Left renal cortex interstitium (tissue), 4 donors: ENCODE results near the gene MTR. TPM values are rescaled to one million over a fixed set of nuclear protein-coding genes. Genes with fewer than 3 reads are reported as not detected.
"Not testable (repeated sequence)": the region's sequence is repeated elsewhere in the genome, so short reads cannot be mapped to it uniquely, and the experiment has no call there.

Experiments used
- DNase-seq, 4 donors: peaks; one replicate each; pipeline ENCODE4 v3.0.0-alpha.2; 2013; ENCODE audit warnings: low read depth in 4 of 4, low spot score in 2 of 4, missing footprints in 1 of 4
- polyA plus RNA-seq, 4 donors: library from polyadenylated mRNA; unstranded; fragments of 120-200 nt; gene quantifications; one replicate each; pipeline ENCODE4 v1.2.1, GENCODE V29; 2013; ENCODE audit not compliant: insufficient read length in 4 of 4

MTR gene
- polyA plus RNA-seq, 4 donors, result 27.7 to 43.5 (median 37.6) TPM

DNA sequence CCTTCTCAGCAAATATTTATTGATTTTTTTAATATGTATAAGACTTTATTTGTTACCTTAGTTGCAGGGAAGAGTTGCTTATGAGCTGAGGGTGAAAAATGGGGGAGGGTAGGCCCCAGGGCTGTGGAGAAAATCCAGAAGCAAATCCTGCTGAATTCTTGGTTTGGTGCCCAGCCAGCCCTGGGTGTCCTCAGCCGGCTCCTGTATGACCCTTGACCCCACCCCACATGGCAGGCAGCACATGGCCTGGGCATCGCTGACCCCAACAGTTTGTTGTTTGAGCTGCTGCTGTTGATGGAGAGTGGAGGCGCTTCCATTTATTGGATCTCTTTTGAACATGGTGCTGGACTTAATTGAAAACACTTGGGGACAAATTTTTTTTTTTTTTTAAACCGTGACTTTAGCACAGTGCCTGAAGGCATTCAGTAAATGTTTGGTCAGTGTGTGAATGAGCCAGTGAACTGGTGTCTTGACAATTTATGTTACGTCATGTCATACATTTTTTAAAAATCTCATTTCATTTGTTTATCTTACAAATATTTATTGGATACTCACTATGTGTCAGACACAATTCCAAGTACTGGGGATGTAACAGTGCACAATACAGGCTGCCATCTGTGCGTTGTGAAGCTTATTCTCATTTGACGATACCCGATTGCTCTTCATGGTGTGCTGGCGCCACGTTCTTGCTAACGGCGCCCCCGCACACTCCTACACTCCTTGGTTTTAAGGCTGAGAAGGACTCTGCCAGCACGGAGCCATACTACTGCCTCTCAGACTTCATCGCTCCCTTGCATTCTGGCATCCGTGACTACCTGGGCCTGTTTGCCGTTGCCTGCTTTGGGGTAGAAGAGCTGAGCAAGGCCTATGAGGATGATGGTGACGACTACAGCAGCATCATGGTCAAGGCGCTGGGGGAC lies 98.8 kb downstream of the MTR start:
- no peak for DNase-seq

DNA sequence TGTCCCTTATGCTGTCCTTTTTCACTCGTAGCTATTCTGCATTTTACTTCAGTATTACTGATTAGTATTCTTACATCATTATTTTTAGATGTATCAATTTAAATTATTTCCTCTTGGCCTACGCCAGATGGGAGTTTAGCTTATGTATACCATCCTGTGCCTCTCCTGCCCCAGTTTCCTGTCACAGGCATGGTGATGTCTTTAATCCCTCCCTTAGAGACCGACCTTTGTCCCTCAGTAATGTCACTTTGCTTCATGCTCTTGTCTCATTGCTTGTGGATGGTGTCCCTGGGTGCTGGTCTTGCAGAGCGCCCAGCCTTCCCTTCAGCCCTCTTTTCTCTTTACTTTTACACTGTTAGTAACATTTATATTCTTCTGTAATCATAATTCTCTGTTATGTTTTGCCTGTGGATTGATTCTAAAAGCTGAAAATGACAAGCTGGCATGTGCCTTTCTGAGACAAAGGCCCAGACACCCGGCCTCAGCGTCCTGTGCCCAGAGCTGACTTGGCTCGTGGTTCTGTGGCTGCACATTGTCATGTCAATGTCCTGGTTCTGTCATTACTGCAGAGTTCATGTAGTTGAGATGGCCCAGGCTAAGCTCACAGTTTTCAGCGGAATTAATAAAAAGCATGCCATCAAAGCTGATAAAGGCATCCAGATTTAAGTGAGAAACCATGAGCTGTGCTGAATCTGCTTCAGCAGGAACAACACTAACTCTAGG lies 100.7 kb downstream of the MTR start:
- no peak for DNase-seq

DNA sequence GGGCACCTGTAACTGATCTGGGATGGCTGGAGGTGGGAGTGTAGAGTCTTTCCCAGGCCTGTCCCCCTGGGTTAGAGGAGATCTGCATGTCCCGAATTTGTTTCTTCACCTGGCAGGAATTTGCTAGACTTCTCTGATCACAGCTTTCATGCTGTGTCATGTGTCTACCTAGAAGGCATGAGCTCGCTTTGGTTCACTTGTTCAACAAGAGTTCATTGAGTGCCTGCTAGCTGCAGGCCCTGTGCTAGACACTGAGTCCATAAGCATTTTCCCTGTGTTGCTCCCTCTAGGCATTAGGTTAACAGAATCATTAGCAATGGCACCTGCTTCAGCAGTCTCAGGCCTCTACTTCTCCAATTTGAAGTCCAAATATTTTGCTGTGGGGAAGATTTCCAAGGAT lies 101.6 kb downstream of the MTR start:
- no peak for DNase-seq

DNA sequence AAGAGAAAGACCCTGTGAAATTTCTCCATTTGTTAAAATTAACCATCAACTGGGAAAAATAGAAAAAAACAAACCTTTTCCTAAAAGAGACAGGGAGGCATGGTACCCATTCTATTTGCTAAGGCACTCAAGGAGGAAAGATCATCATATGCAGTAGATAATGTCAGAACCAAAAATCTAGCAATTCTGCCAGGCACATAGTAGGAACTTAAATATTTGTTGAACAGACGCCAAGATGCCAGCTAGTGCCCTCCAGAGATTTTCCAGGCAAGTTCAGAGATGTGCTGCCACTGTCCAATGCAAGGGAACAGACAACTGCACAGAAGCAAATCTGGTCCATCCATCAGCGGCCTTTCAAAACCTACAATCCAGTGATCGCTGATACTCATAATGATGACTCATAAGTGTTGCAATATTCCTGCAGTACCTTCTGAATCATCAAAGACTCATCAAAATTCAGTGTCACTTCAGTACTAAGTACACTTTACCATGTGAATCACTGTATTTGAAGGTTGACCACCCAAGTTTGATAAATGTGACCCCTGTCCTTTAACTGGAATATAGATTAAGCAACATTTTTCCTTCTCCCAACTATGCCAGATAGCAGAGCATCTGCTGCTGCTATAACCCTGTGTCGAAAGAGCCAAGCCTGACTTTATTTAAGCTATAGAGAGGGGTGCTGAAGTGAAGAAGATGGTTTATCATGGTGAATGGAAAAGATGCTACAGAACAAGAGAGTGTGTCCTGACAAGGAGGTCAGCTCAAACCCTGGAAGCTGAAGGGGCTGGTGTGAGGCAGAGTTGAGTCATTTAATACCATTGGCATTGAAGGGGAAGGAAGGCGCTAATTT lies 110.0 kb downstream of the MTR start:
- no peak for DNase-seq

DNA sequence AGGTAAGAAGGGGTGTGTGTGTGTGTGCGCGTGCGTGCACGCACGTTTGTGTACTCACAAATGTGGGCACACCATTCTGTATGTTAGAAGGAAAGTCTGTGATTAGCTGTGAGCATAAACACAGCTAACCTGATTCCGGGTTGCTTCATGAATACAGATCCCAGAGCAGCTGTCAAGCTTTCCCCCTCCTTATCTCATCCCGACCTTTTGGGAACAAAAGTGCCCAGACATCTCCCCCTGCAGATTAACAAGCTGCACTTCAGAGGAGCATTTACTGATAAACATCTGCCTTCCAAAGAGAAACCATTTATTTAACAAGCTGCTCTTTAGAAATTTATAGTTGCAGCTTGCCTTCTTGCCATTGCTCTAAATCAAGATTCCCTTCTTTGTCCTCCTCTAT lies 112.1 kb downstream of the MTR start:
- DNase-seq, result no peak

DNA sequence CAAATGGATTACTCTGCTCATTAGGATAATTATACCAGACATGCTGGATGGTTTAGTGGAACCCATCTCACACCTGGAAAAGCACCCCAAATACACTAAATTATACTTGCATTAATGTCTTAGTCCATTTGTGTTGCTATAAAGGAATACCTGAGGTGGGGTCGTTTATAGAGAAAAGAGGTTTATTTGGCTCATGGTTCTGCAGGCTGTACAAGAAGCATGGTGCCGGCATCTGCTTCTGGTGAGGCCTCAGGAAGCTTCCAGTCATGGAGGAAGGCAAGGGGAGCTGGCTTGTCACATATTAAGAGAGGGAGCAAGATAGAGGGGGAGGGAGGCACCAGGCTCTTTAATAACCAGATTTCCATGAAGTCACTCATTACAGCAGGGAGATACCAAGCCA lies 113.6 kb downstream of the MTR start:
- no peak for DNase-seq

DNA sequence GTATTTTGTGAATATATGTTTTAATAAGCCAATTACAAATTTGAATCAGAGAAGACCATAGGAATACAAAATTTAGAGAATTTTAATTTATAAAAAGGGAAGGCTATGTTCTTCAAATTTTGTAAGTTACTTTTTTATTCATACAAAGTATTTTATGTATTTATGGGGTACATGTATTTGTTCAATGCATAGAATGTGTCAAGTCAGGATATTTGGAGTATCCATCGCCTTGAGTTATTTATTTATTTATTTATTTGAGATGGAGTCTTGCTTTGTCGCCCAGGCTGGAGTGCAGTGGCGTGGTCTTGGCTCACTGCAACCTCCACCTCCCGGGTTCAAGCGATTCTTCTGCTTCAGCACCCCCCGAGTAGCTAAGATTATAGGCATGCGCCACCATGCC lies 116.0 kb downstream of the MTR start:
- not testable (repeated sequence) for DNase-seq

DNA sequence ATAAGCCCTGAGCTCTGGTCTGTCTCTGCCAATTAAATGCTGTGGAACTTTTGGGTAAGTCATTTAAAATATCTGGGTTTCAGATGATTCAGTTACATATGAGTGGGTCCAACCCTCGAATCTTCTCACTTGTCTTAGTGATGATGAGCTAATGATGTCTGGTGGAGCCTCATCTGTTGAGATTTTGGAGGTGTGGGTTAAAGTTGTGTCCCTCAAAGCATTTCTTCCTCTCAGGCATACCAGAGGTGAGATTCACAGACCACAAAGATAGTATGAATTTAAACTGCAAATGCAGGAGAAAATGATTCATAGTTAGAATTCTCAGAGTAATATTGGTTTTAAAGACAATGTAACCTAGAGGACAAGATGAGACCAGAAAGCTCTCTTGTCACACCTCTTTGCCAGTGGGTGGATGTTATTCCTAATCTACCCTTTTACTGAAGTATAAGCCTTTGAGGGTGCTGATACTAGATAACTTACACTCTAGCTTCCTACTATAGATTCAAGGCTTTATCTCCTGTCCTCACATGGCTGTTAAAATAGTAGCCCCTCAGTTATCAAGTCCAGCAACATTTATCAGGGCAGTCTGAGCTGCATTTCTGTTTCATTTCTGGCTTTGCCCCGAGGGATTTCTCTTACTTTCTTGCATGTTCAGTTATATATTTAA lies 118.4 kb downstream of the MTR start:
- DNase-seq, result no peak

DNA sequence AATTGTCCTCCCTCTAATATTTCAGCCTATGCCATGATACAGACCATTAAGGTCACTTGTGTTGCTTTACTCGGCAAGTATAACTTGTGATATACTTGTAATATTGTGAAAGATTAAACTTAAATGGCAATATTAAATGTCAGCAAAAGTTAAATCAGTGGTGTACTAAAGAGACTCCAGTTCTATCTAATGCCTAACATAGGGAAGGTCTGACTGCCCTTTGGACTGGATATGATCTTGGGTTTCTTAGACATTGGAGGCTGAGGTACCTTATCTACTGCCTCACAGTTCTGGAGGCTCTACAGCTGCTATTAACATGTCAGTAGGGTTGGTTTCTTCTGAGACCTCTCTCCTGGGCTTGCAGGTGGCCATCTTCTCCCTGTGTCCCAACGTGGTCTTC lies 119.3 kb downstream of the MTR start:
- no peak for DNase-seq

DNA sequence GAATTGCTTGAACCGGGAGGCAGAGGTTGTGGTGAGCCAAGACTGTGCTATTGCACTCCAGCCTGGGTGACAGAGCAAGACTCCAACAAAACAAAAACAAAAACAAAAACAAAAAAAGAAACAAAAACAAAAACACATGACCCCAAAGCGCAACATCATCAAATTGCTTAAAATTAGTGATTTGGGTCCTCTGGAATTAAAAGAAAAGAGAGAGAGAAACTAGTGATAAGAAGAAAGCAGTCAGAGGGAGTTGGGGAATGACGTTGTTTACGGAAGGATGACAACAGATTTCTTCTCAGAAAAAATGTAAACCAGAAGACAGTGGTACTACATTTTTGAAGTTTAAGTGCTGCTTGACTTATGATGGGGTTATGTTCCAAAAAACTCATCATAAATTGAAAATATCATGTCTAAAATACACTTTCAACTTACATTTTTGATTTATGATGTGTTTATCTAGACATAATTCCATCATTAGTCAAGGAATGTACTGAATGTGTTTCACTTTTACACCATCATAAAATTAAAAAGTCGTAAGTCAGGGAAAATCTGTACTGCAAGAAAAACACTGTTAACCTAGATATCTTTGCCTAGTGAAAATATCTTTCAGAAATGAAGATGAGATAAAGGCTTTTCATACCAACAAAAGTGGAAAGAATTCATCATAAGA lies 121.2 kb downstream of the MTR start:
- DNase-seq, result no peak

DNA sequence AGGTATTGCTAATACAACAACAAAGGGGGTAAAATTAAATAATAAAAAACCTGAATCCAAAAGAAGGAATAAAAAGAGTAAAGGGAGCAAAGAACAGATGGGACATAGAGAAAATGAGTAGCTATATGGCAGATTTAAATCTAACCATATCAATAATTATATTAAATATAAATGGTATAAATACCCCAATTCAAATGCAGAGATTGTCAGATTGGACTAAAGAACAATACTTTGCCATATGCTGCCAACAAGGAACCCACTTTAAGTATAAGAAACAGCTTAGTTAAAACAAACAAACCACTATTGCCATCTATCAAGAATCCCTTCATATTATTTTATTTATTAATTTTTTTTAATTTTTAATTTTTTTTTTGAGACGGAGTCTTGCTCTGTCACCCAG lies 122.4 kb downstream of the MTR start:
- no peak for DNase-seq

DNA sequence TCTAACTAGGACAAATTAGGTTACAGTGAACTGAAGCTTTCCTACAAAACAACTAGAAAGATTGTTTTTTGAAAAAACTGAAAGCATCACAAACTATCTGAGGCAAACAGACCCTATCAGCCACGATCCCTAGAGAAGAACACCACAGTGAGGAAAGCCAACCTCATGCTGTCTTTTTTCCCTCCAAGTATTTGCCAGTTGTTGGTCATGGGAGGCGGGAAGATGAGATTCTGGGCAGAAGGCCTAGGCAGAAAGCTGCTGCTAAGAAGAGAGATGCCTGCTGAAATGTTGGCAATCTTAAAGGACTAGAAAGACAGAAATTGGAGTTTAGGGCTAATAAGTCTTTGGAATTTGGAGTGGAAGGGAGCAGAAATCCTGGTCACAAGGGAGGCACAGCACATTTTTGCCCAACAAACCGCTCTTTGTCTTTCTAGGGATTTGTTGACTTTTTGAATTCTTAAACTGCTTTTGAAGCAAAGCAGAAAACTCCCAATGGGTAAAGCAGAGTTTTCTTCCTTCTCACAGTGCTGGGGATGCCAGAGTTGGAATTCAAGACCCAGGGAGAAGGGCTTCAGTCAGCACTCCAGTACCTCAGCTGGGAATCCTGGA lies 125.3 kb downstream of the MTR start:
- DNase-seq, result no peak

DNA sequence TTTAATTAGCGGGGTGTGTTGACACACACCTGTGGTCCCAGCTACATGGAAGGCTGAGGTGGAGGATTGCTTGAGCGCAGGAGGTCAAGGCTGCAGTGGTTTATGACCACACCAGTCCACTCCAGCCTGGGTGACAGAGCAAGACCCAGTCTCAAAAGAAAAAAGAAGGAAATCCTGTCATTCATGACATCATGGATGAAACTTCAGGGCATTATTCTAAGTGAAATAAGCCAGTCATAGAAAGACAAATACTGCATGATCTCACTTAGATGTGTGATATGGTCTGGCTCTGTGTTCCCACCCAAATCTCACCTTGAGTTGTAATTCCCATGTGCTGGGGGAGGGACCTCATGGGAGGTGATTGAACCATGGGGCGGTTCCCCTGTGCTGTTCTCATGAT lies 126.5 kb downstream of the MTR start:
- no peak for DNase-seq

DNA sequence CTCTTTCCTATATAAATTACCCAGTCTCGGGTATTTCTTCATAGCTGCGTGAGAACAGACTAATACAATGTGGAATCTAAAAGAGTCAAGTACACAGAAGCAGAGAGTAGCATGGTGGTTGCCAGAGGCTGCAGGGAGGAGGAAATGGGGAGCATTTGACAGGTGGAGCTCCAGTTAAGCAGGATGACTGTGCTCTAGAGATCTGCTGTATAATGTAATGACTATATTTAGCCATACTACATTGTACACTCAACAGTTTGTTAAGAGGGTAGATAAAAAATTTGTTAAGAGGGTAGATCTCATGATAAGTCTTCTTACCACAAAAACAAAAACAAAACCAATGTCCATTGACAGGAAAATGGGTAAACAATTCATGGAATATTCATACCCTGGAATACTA lies 127.1 kb downstream of the MTR start:
- DNase-seq, result no peak

DNA sequence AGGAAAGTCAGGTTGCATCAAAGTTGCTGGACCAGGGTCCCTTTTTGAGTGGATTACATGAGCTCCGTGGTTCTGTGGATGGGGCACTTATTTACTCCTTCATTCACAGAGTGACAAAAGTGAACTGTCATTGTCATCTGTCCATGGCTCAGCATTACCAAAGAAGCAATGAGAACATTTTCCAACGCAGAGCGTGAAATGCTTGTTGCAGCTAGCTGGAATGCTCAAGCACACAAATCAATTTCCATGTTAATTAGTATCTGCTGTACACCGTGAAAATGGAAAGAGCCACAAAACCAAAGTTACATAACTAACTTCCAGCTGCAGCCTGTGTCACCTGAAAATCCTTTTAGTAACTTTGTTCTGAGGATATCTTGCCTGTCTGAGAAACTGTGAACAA lies 130.3 kb downstream of the MTR start:
- DNase-seq, result no peak

DNA sequence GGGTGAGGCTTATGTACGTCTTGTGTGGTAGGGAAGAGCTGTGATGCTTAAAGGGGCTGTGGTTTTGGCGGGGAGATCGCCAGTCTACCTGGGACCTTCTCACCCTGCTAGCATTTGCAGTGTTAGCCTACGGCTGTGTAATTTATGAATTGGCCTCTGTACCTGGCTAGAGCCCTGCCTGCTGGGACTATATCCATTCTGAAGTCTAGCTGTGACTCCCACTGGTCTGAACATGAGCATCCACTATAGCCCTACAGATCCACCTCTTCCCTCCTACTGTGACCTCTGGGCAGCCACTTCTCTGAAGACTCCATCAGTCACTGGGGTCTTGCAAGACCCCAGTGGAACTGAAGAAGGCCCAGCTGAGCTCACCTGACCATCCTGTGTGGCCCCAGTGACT lies 135.4 kb downstream of the MTR start:
- no peak for DNase-seq

DNA sequence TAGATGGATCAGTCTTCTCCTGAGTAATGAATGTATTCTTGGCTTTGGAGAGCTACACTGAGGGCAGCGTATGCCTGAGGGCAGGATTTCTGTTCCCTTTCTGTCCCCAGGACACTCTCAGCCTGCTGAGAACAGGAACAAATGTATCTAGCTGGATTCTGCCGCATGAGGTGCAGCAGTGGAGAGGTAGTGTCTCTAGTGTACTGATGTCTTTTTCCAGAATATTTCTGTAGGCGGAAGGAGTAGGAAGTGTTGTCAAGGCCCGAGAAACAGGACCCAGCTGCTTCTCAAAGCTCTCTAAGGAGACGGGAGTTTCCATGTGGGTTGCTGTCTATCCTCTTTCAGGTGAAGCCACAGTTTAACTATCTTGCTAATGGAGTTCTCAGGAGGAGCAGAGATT lies 143.7 kb downstream of the MTR start:
- no peak for DNase-seq

DNA sequence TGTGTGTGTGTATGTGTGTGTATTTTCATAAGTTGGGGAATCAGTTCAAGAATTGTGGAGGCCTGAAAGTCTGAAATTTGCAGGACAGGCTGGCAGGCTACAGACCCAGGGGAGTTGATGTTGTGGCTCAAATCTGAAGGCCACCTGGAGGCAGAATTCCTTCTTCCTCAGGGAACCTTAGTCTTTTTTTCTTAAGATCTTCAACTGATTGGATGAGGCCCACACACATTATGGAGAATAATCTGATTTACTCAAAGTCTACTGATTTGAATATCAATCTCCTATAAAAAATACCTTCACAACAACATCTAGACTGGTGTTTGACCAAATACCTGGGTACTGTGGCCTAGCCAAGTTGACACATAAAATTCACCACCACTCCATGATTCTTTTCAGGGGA lies 147.3 kb downstream of the MTR start:
- no peak for DNase-seq

DNA sequence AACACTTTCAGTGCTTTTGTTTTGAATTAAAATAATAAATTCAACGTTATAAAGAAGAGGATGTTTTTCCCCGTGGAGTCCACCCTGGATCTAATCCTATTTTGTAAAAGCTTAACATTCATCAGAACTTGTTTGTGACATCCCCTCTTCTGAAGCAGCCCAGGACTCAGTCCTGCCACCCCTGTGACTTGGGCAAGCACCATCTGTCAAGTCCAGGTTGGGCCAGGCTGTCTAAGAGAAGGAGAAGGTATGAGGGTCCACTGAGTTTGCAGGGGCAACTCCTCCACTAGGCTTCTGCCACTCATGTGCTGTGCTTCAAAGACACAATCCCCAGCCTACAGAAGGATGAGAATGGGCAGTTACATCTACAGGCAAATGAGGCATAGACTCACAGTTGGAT lies 149.5 kb downstream of the MTR start:
- no peak for DNase-seq

DNA sequence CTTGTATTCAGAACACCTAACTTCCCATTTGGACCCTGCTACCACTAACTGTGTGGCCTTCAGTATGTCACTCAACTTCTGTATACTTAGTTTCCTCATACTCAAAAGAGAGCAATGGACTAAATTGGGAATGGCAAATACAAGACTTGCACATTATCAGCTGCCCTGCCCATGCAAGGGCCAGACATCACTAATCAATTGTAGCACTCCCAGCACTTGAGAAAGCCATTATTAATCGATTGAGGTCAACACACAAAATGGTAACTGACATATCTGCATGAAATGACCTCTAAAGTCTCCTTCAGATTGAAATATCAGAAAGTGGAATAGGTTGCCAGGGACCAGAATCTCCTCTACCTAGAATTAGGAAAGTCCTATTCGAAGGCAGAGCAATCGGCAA lies 149.9 kb downstream of the MTR start:
- no peak for DNase-seq
